ENCODE data around the gene CCR5AS.

Gene CCR5AS

DNA sequence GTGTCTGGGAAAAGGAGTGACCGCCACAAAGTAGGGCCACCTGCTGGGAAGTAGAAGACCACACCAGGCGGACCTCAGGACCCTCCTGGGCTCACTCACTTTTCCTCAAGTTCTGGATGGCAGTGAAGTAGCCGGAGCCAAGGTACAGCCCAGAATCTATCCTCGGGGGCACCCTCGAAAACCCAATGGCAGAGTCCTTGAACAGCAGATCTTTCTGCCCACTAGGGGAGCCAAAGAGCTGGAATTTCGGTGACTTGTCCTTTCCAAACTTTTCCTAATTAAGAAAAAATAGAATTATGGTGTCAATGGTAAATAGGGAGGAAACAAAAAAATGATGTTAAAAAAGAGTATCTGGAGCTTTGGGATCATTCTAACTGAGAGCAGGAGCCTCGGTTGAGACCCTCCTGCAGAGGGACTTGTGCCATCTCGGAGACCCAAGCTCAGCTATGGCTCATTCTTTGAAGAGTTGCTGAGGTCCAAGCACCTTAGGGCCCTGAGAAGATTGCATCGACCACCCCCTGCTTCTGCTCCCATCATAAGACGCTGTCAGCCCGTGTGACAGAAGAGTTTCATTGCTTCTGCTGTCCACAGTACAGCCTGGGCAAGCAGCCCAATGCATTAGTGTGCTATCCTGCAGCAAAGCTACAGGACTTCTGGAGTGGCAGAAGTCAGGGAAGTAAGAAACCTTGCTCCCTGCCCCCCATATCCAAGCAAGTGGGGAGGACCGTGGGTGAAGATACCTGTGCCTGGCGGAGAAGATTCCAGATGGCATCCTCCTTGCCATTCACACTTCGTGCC lies 43.1 kb upstream of the CCR5AS start:
- TF ChIP-seq, protein P1, sequence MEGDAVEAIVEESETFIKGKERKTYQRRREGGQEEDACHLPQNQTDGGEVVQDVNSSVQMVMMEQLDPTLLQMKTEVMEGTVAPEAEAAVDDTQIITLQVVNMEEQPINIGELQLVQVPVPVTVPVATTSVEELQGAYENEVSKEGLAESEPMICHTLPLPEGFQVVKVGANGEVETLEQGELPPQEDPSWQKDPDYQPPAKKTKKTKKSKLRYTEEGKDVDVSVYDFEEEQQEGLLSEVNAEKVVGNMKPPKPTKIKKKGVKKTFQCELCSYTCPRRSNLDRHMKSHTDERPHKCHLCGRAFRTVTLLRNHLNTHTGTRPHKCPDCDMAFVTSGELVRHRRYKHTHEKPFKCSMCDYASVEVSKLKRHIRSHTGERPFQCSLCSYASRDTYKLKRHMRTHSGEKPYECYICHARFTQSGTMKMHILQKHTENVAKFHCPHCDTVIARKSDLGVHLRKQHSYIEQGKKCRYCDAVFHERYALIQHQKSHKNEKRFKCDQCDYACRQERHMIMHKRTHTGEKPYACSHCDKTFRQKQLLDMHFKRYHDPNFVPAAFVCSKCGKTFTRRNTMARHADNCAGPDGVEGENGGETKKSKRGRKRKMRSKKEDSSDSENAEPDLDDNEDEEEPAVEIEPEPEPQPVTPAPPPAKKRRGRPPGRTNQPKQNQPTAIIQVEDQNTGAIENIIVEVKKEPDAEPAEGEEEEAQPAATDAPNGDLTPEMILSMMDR (IDR thresholded peaks at IDR 0.05; ENCODE audit: low read depth, low read length) = peak; percentile 81
- H3K4me3 ChIP-seq (replicated peaks in 1 of 2; ENCODE audit: low read depth in 2 of 2, low read length in 2 of 2) = no peak overlapping the region
- DNase-seq (ENCODE audit: low read depth in 2 of 2) = peak in 1 of 2 donors; percentile 35

DNA sequence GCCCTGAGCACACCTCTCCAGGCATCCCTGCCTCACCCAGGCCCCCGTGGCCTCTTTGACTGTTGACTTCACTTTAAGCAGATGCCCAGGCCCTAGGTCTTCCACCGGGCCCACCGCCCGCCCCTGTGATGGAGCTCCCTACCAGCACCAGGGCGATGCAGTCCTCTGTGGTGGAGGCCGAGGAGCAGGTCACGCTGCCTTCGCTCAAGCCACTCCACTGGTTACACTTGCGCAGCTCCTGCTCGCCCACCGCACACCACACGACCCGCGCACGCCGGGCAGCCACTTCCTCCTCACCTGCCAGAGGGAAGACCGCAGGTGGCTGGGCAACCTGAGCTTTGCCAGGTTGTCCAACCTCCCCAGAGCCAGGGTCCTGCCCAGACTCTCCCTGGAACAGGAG lies 41.9 kb upstream of the CCR5AS start:
- no peak overlapping the region for H3K4me3 ChIP-seq (replicated peaks in 1 of 2; ENCODE audit: low read depth in 2 of 2, low read length in 2 of 2)
- no peak for DNase-seq (ENCODE audit: low read depth in 2 of 2)
- TF ChIP-seq, protein P1 (IDR thresholded peaks at IDR 0.05; ENCODE audit: low read depth, low read length) = no peak

GRCh38 chr3:46447228-46447985 lies 40.5 kb upstream of the CCR5AS start:
- DNase-seq (ENCODE audit: low read depth in 2 of 2) = no peak
- TF ChIP-seq, protein P1 (IDR thresholded peaks at IDR 0.05; ENCODE audit: low read depth, low read length) = no peak
- no peak overlapping the region for H3K4me3 ChIP-seq (replicated peaks in 1 of 2; ENCODE audit: low read depth in 2 of 2, low read length in 2 of 2)

GRCh38 chr3:46442576-46443530 lies 36.0 kb upstream of the CCR5AS start:
- H3K4me3 ChIP-seq (replicated peaks in 1 of 2; ENCODE audit: low read depth in 2 of 2, low read length in 2 of 2) = no peak overlapping the region
- DNase-seq (ENCODE audit: low read depth in 2 of 2) = peak in 1 of 2 donors; percentile 62
- TF ChIP-seq, protein P1 (IDR thresholded peaks at IDR 0.05; ENCODE audit: low read depth, low read length) = peak; percentile 59

GRCh38 chr3:46440531-46441294 lies 33.8 kb upstream of the CCR5AS start:
- TF ChIP-seq, protein P1 (IDR thresholded peaks at IDR 0.05; ENCODE audit: low read depth, low read length) = no peak
- DNase-seq (ENCODE audit: low read depth in 2 of 2) = no peak

GRCh38 chr3:46438831-46439230 lies 32.0 kb upstream of the CCR5AS start:
- TF ChIP-seq, protein P1 (IDR thresholded peaks at IDR 0.05; ENCODE audit: low read depth, low read length) = no peak

More at GRCh38 chr3:46440531-46441294, 33.8 kb upstream of the CCR5AS start:
- no peak overlapping the region for H3K4me3 ChIP-seq (replicated peaks in 1 of 2; ENCODE audit: low read depth in 2 of 2, low read length in 2 of 2)

More at GRCh38 chr3:46438831-46439230, 32.0 kb upstream of the CCR5AS start:
- no peak for DNase-seq (ENCODE audit: low read depth in 2 of 2)
- no peak overlapping the region for H3K4me3 ChIP-seq (replicated peaks in 1 of 2; ENCODE audit: low read depth in 2 of 2, low read length in 2 of 2)

Measured in cardiac fibroblast (primary cell).